ENCODE results near the gene MPND.

DNA sequence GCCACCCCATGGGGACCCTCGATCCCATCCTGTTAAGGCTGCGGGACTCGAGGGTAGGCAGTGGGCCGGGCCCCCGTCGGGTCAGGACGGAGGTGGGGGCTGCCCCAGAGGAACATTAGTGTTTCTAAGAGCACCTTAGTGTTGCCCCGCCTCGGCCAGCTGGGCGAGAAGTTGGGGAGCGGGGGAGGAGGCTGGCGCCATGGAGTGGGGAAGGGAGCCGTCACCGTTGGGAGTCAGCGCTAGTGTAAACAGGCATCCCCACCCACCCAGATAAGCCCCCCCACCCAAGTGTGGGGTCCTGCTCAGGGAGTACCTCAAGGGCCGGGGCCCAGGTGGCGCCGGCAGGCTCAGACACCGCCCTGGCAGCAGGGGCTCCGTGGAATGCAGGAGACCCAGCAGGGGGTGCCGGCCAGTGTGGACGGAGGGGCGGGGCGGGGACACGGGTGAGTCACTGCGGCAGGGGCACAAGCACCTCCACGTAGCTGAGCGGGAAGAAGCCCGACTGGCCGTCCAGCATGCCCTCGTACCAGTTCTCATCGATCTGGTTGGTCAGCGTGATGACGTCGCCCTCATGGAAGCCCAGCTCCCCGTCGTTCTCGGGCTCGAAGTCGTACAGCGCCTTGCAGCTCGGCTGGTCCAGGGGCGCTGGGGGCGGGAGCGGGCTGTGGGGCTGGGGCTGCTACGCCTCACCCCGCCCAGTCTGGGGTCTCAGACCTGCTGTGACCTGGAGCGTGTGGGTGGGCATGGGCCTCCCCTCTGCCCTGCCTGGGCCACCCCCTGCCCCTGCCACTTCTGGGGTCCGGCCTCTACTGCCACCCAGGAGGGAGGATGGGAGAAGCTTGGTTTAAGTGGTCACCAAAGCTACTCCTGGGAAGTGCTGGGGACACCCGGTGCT is 18.0 kb downstream of the MPND start:
- TF ChIP-seq POLR2A (IDR thresholded peaks at IDR 0.05; ENCODE audit: borderline replicate concordance, extremely low read depth, insufficient read depth, insufficient read length) (no peak), RAD21 (IDR thresholded peaks at IDR 0.05; ENCODE audit: low read depth) (no peak), POLR2AphosphoS5 (IDR thresholded peaks at IDR 0.05; ENCODE audit: low read depth, low read length) (no peak), EZH2 (IDR thresholded peaks at IDR 0.05) (no peak), CEBPB (IDR thresholded peaks at IDR 0.05; ENCODE audit: low read depth) (no peak), SRF (IDR thresholded peaks at IDR 0.05; ENCODE audit: low read depth) (no peak)
- TF ChIP-seq, protein P1, sequence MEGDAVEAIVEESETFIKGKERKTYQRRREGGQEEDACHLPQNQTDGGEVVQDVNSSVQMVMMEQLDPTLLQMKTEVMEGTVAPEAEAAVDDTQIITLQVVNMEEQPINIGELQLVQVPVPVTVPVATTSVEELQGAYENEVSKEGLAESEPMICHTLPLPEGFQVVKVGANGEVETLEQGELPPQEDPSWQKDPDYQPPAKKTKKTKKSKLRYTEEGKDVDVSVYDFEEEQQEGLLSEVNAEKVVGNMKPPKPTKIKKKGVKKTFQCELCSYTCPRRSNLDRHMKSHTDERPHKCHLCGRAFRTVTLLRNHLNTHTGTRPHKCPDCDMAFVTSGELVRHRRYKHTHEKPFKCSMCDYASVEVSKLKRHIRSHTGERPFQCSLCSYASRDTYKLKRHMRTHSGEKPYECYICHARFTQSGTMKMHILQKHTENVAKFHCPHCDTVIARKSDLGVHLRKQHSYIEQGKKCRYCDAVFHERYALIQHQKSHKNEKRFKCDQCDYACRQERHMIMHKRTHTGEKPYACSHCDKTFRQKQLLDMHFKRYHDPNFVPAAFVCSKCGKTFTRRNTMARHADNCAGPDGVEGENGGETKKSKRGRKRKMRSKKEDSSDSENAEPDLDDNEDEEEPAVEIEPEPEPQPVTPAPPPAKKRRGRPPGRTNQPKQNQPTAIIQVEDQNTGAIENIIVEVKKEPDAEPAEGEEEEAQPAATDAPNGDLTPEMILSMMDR (IDR thresholded peaks at IDR 0.05 in 2 of 3, conservative IDR thresholded peaks at IDR 0.05 in 1 of 3; ENCODE audit: borderline replicate concordance in 1 of 3, insufficient read depth in 1 of 3, low read depth in 2 of 3, low read length in 2 of 3), result no peak
- TF ChIP-seq, protein P2, sequence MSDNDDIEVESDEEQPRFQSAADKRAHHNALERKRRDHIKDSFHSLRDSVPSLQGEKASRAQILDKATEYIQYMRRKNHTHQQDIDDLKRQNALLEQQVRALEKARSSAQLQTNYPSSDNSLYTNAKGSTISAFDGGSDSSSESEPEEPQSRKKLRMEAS (IDR thresholded peaks at IDR 0.05), result no peak
- TF ChIP-seq, protein P3, sequence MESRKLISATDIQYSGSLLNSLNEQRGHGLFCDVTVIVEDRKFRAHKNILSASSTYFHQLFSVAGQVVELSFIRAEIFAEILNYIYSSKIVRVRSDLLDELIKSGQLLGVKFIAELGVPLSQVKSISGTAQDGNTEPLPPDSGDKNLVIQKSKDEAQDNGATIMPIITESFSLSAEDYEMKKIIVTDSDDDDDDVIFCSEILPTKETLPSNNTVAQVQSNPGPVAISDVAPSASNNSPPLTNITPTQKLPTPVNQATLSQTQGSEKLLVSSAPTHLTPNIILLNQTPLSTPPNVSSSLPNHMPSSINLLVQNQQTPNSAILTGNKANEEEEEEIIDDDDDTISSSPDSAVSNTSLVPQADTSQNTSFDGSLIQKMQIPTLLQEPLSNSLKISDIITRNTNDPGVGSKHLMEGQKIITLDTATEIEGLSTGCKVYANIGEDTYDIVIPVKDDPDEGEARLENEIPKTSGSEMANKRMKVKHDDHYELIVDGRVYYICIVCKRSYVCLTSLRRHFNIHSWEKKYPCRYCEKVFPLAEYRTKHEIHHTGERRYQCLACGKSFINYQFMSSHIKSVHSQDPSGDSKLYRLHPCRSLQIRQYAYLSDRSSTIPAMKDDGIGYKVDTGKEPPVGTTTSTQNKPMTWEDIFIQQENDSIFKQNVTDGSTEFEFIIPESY (IDR thresholded peaks at IDR 0.05; ENCODE audit: extremely low read depth, insufficient replicate concordance, low read length), result no peak
